GM21360 (cell line): ENCODE measurements around the gene ERC2.

Experiments used
- ATAC-seq: cut with Tn5 transposase; IDR thresholded peaks from one replicate; pipeline ENCODE4 v1.9.1; 2021; ENCODE audit warnings: mild to moderate bottlenecking, moderate library complexity; ENCODE audit not compliant: unreplicated experiment

The ERC2 gene

DNA sequence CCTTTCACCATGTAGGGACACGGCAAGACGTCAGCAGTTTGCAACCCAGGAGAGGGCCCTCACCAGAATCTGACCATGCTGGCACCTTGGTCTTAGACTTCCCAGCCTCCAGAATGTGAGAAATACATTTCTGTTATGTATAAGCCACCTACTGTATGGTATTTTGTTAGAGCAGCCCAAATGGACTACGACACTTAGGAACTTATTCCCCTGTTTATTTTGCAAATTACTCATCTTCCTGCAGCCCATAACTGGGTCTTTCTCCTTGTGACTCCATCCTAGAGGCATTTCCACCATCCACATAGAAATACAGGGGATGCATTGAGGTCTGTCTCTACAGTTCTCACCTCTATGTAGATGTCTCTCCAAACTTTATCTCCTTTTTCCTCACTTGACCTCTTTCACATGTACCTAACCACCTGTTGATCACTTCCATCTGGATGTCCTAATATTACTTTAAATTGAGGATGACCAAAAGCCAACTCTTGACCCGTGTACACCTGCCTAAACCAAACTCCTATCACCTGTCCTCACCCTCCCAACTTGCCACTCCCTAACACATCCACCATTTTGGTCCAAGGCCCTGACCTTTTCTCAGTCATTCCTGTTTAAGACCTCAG lies 575.1 kb downstream of the ERC2 start:
- no peak for ATAC-seq

DNA sequence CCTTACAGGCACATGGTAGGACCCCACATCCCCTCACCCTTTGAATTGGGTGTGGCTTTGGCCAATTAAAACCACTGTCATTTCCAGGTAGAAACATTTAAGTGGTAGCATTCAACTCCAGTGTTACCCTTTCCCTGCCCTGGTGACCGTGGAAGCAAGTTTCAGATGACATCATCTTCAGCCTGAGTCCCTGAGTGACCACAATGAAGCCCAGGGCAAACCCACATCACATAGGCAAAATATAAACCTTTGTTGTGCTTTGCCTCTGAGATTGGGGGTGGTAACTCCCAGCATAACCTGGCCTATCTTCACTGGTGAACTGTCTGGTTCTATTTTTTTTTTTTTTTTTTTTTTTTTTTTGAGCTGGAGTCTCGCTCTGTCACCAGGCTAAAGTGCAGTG lies 577.2 kb downstream of the ERC2 start:
- ATAC-seq: no peak

DNA sequence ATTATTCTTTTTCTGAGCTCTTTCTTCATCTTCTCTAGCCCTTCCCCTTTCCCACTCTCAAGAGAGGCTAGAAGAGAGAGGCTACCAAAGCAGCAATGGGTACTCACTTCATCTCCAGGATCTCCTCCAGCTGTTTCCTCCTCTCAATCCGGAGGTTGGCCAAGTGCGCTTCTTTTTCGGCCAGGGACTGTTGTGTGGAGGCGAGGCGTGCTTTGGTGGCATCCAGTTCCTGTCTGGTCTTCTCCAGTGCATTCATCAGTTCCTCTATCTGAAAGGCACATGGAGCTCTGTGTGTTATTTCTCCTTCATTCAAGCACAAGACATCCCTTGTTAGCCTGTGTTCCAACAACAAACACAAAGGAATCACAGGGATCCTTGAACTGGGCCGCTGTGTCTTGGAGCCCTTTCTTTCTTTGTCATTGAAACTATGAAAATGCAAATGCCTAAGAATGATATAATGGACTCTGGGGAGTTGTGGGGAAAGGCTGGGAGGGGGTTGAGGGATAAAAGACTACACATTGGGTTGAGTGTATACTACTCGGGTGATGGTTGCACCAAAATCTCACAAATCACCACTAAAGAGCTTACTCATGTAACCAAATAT lies 579.9 kb downstream of the ERC2 start:
- ATAC-seq: no peak

- ATAC-seq: no peak
Observed at GRCh38 chr3:55885721-55886120, 582.5 kb downstream of the ERC2 start.

GRCh38 chr3:55884491-55885285 lies 583.6 kb downstream of the ERC2 start:
- no peak for ATAC-seq

GRCh38 chr3:55884066-55884465 lies 584.2 kb downstream of the ERC2 start:
- no peak for ATAC-seq

DNA sequence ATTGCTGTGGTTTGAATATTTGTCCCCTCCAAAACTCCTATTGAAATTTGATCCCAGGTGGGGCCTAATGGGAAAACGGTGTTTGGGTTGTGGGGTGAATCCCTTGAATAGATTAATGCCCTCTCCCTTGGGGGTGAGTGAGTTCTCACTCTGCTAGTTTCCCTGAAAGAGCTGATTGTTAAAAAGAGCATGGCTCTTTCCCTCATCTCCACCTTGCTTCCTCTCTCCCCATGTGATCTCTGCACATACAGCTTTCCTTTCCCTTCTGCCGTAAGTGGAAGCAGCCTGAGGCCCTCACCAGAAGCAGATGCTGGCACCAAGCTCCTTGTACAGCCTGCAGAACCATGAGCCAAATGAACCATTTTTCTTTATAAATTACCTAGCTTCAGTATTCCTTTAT lies 586.3 kb downstream of the ERC2 start:
- no peak for ATAC-seq

GRCh38 chr3:55880357-55880756 lies 587.9 kb downstream of the ERC2 start:
- ATAC-seq: no peak

DNA sequence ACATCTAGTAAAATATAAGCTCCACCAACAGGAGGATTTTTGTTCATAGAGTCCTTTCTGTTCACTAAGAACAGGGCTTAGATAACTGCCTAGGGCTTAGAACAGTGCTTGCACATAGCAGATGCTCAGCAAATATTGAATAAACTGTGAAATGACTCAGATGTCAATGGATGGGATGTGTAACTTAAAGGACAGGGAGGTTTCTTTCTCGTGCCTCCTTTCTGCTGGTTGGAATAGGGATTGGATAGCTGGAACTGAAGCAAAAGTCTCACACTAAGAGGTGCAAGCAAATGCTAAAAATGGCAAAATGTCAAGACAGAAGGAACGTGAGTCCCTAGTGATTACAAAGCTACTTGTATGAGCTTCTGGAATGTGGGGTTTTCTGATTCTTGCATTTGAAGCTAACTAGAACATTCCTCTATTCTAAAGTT lies 588.4 kb downstream of the ERC2 start:
- ATAC-seq: no peak

DNA sequence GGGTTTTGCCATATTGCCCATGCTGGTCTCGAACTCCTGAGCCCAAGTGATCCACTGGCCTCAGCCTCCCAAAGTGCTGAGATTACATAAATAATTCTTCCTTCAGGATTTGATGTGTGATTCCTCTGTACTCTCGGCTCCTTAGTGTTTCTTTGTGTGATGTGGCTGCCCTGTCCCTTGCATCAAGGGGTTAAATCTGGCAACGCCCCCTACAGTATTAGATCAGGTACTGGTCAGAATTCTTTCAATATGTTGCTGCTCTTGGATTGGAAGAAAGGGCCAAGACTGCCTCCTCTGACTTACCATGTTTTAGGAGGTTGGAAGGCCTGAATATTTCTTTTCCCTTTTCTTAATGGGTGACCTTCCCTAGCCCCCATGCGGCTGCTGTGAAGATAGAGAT lies 590.6 kb downstream of the ERC2 start:
- no peak for ATAC-seq

DNA sequence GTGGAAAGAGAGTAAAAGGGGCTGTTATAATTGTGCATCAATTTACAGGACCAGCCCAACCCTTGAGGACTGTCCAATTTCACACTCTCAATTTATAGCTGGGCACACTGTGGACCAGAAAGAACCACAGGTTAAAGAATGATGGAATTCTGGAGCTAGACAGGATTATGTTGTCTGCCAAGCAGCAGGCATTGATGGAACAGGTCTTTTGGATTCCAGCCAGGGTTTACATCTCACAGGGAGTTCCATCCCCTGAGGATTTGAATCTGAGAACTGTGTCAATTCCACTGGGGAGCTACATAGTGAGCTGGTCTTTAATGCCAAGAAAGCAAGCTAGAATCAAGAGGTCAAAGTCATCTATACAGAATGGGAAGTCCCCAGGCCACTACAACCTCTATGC lies 591.7 kb downstream of the ERC2 start:
- no peak for ATAC-seq

DNA sequence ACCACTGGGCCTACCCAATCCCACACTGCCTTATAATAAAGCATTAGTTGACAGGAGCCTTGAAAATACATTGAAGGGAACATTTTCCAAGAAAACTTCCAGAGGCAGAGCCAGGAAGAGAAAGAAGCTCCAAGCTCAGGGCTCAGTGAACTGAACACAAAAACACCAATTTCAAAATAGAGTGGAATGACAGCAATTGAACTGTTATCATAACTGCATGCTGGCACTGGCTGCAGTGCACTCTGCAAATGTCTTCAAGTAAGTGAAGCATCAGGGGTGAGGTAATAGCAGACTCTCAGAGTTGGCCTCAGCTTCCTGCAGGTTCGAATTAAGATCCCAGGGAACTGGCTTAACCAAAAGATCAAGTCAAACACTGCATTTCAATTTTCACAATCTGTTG lies 593.2 kb downstream of the ERC2 start:
- ATAC-seq: no peak

- no peak for ATAC-seq
Observed at GRCh38 chr3:55873523-55874254, 594.6 kb downstream of the ERC2 start.

- ATAC-seq: no peak
Observed at GRCh38 chr3:55870594-55870993, 597.7 kb downstream of the ERC2 start.

- ATAC-seq: no peak
Observed at GRCh38 chr3:55868347-55868746, 599.9 kb downstream of the ERC2 start.

DNA sequence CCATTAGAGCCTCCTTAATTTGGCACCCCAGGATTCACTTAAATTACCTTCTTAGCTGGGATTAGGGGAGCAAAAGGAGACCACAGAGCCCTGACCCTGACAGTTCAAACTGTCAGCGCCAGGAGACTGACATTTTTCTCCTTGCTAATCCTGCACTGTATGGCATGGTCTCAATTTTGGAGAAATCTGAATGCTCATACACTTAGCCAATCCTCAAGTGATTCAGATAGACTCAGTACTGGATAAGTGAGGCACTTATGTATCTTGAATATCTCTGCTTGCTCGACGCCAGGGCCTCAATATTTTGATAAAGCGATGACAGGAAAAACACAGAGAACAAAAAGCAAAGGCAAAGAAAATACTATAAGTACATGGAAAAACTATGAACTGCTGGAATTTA lies 605.2 kb downstream of the ERC2 start:
- ATAC-seq: no peak

GRCh38 chr3:55860049-55860721 lies 608.1 kb downstream of the ERC2 start:
- ATAC-seq: no peak

DNA sequence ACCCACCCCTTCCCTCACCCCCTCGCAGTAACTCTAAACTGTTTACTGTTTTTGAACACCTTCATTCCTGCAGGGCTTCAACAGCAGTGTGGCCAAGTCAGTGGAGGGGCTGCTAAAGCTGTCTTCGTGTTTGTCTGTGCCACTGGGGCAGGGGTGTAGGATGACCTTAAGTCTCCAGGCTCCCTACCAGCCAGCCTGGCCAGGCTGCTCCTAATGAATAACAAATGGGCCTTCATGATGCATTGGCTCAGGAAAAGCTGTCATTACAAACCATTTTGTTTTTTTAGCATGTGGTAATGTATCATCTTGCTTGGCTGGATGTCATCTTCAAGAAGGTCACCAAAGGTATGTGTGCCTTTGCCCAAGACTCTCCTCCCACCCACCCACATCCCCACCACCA lies 609.0 kb downstream of the ERC2 start:
- no peak for ATAC-seq

- no peak for ATAC-seq
Observed at GRCh38 chr3:55858727-55859126, 609.5 kb downstream of the ERC2 start.

DNA sequence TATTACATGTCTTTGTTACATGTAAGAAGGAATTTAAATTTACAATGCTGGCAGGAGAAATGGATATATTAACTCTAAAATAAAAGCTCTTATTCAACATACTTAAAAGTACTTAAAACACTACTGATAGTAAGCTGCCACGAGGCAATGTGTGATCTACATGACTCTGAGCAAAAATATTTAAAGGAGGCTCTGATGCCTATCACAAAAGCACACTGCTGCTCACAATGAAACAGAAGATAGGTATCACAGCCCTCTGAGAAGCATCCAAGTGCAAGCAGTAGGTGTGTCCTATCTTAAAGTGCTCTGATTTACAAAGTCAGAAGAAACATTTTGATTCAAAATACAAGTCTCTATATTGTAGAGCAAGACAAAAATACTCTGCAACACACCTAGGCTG lies 610.0 kb downstream of the ERC2 start:
- ATAC-seq: no peak

GRCh38 chr3:55857633-55858032 lies 610.6 kb downstream of the ERC2 start:
- ATAC-seq: no peak
